ENCODE results near the gene APOL3. TPM values are rescaled to one million over a fixed set of nuclear protein-coding genes. Genes with fewer than 3 reads are reported as not detected.

Gene APOL3
- total and polyA plus RNA-seq, 2 donors (not counting 3 experiments of a cell fraction or from before 2014, with no cell fraction given) = 17.9 to 36.9 TPM

GRCh38 chr22:36144886-36145541 is 15.5 kb downstream of the APOL3 start:
- CTCF ChIA-PET = interaction anchor here (0.6 to 7.1 kb wide), 19 partner anchors 8 to 342 kb away, joined by 3 to 140 read pairs (median 4); partner anchors contain the start of gene APOL3
- BruUV-seq (replicated peaks) = no TSS peak
- H3K27ac ChIP-seq (ENCODE audit: insufficient read depth, low read depth, low read length) = no peak overlapping the region
- FAIRE-seq (peak; percentile 96), DNase-seq (ENCODE audit: low read depth, low spot score) (peak; percentile 77)
- no peaks in the 10 kb centered on the region for H3K9me3 ChIP-seq (replicated peaks; ENCODE audit: control insufficient read depth, insufficient read depth, low read length)
- no peaks in the 10 kb centered on the region for H3K9me1 ChIP-seq (replicated peaks; ENCODE audit: control insufficient read depth, extremely low read depth, insufficient read depth, low read length)
- H2AFZ ChIP-seq (ENCODE audit: low read depth, low read length) = no peak overlapping the region
- intact Hi-C loops (cut with micrococcal nuclease) (loop anchor here (1.0 to 5.0 kb wide), 3 partner anchors 35 to 342 kb away; no protein-coding TSS in a partner anchor), dilution Hi-C loops (cut with MboI; ENCODE audit: extremely low pct_ligation_motif_present, low sequenced_read_pairs) (no loop called here)
- H4K20me1 ChIP-seq (replicated peaks; ENCODE audit: control insufficient read depth, extremely low read depth, insufficient read depth, low read length) = no peaks in the 10 kb centered on the region
- TF ChIP-seq MAX (IDR thresholded peaks at IDR 0.05; ENCODE audit: insufficient read depth, insufficient read length) (no peak), CTCF (IDR thresholded peaks at IDR 0.05; ENCODE audit: extremely low read depth in 1 of 2, insufficient read depth in 1 of 2, low read depth in 1 of 2, low read length in 2 of 2) (peak; percentile 80 to 83)
- POLR2A ChIA-PET = interaction anchor here (0.7 kb wide), 2 partner anchors 27 to 35 kb away, joined by 4 read pairs; no protein-coding TSS in a partner anchor
- H3K4me1 ChIP-seq (ENCODE audit: control insufficient read depth, extremely low read depth, insufficient read depth, low read length) = no peaks in the 10 kb centered on the region
- no peak overlapping the region for H3K4me2 ChIP-seq (ENCODE audit: insufficient read depth, low read length)
- H3K4me3 ChIP-seq (replicated peaks in 1 of 3; ENCODE audit: insufficient read depth in 1 of 3, low read depth in 1 of 3, low read length in 3 of 3) = no peak overlapping the region
- no peak overlapping the region for H3K9ac ChIP-seq (replicated peaks; ENCODE audit: extremely low read depth, insufficient read depth, low read length)
- no peaks in the 10 kb centered on the region for H3K79me2 ChIP-seq (ENCODE audit: control insufficient read depth, insufficient read depth, low read length)
- H3K27me3 ChIP-seq (ENCODE audit: control insufficient read depth in 2 of 2, insufficient read depth in 2 of 2, low read length in 2 of 2) = peaks cover 0 to 2% of the 10 kb centered on the region in 2 experiments
- peaks cover 0 to 13% of the 10 kb centered on the region in 2 experiments for H3K36me3 ChIP-seq (ENCODE audit: control insufficient read depth in 2 of 2, extremely low read depth in 1 of 2, insufficient read depth in 2 of 2, low read length in 2 of 2)

- no TSS peak for BruUV-seq (replicated peaks)
- H3K9me1 ChIP-seq (replicated peaks; ENCODE audit: control insufficient read depth, extremely low read depth, insufficient read depth, low read length) = no peaks in the 10 kb centered on the region
- ChIA-PET POLR2A (no interaction called here), CTCF (interaction anchor here (1.3 to 7.1 kb wide), 3 partner anchors 13 to 38 kb away, joined by 4 to 140 read pairs (median 5); no protein-coding TSS in a partner anchor)
- H3K36me3 ChIP-seq (ENCODE audit: control insufficient read depth in 2 of 2, extremely low read depth in 1 of 2, insufficient read depth in 2 of 2, low read length in 2 of 2) = peaks cover 0 to 13% of the 10 kb centered on the region in 2 experiments
- no peaks in the 10 kb centered on the region for H4K20me1 ChIP-seq (replicated peaks; ENCODE audit: control insufficient read depth, extremely low read depth, insufficient read depth, low read length)
- H3K9me3 ChIP-seq (replicated peaks; ENCODE audit: control insufficient read depth, insufficient read depth, low read length) = no peaks in the 10 kb centered on the region
- DNase-seq (ENCODE audit: low read depth, low spot score) = no peak
- dilution Hi-C loops (cut with MboI; ENCODE audit: extremely low pct_ligation_motif_present, low sequenced_read_pairs) = no loop called here
- H3K27ac ChIP-seq (ENCODE audit: insufficient read depth, low read depth, low read length) = no peak overlapping the region
- H3K4me1 ChIP-seq (ENCODE audit: control insufficient read depth, extremely low read depth, insufficient read depth, low read length) = no peaks in the 10 kb centered on the region
- no peak for FAIRE-seq
- peaks cover 0 to 2% of the 10 kb centered on the region in 2 experiments for H3K27me3 ChIP-seq (ENCODE audit: control insufficient read depth in 2 of 2, insufficient read depth in 2 of 2, low read length in 2 of 2)
- TF ChIP-seq MAX (IDR thresholded peaks at IDR 0.05; ENCODE audit: insufficient read depth, insufficient read length) = no peak
- no peak for TF ChIP-seq CTCF (IDR thresholded peaks at IDR 0.05; ENCODE audit: extremely low read depth in 1 of 2, insufficient read depth in 1 of 2, low read depth in 1 of 2, low read length in 2 of 2)
- TF ChIP-seq POLR2A (IDR thresholded peaks at IDR 0.05; ENCODE audit: low read depth, low read length) = no peak
- no peak for TF ChIP-seq JUN (IDR thresholded peaks at IDR 0.05; ENCODE audit: borderline replicate concordance, insufficient read depth, insufficient read length, low read depth)
- no peak for TF ChIP-seq FOS (IDR thresholded peaks at IDR 0.05; ENCODE audit: borderline replicate concordance, insufficient read depth, low read length)
- H2AFZ ChIP-seq (ENCODE audit: low read depth, low read length) = no peak overlapping the region
- H3K79me2 ChIP-seq (ENCODE audit: control insufficient read depth, insufficient read depth, low read length) = no peaks in the 10 kb centered on the region
- H3K4me3 ChIP-seq (replicated peaks in 1 of 3; ENCODE audit: insufficient read depth in 1 of 3, low read depth in 1 of 3, low read length in 3 of 3) = no peak overlapping the region
- no peak overlapping the region for H3K4me2 ChIP-seq (ENCODE audit: insufficient read depth, low read length)
- no peak overlapping the region for H3K9ac ChIP-seq (replicated peaks; ENCODE audit: extremely low read depth, insufficient read depth, low read length)
- intact Hi-C loops (cut with micrococcal nuclease) = loop anchor here (5.0 kb wide), 1 partner anchor 343 kb away; no protein-coding TSS in a partner anchor
Observed at GRCh38 chr22:36143956-36144355, 16.6 kb downstream of the APOL3 start.

All from endothelial cell of umbilical vein (primary cell).